HepG2 (cell line): ENCODE results near the gene CYB5R3. TPM values are rescaled to one million over a fixed set of nuclear protein-coding genes. Genes with fewer than 3 reads are reported as not detected.
A peak's percentile ranks its signal among the peaks of the same experiment; 100 is the strongest.

ENCODE experiments used
- ATF7 ChIP-seq, 2 experiments: fragments of 450-650 bp in 1 of 2; sonication (generic) in 1 of 2; formaldehyde crosslinking in 1 of 2; IDR thresholded peaks; 2 replicates each; pipeline versions ENCODE4 v1.4.0 to v1.6.1; 2016 to 2020; ENCODE audit warnings: antibody characterized with exemption in 1 of 2, mild to moderate bottlenecking in 1 of 2, missing genetic modification reagents in 1 of 2
- CBFB ChIP-seq: sonication (generic); formaldehyde crosslinking; IDR thresholded peaks from 2 replicates; pipeline ENCODE4 v1.4.0; 2020; ENCODE audit warnings: missing genetic modification reagents
- JARID2 ChIP-seq: sonication (generic); formaldehyde crosslinking; IDR thresholded peaks from 2 replicates; pipeline ENCODE4 v1.8.1; 2023; ENCODE audit warnings: missing genetic modification reagents, inconsistent platforms; ENCODE audit not compliant: insufficient replicate concordance
- KDM3A ChIP-seq: IDR thresholded peaks from 2 replicates; pipeline ENCODE4 v1.6.1; 2018; ENCODE audit warnings: low read depth, missing compliant biosample characterization
- MAFF ChIP-seq: IDR thresholded peaks from 2 replicates; pipeline ENCODE4 v1.6.1; 2011; ENCODE audit warnings: low read depth, low read length, improper control_type of control experiment
- MEIS2 ChIP-seq: sonication (generic); formaldehyde crosslinking; IDR thresholded peaks from 2 replicates; pipeline ENCODE4 v1.9.0; 2021; ENCODE audit warnings: mild to moderate bottlenecking, missing genetic modification reagents
- RARA ChIP-seq: IDR thresholded peaks from 2 replicates; pipeline ENCODE4 v1.6.1; 2016; ENCODE audit warnings: missing genetic modification reagents, missing compliant biosample characterization
- RFX5 ChIP-seq: IDR thresholded peaks from 2 replicates; pipeline ENCODE4 v1.6.1; 2011; ENCODE audit warnings: low read depth, low read length, improper control_type of control experiment
- SAFB2 ChIP-seq: sonication (generic); formaldehyde crosslinking; IDR thresholded peaks from 2 replicates; pipeline ENCODE4 v1.5.1; 2020; ENCODE audit warnings: missing genetic modification reagents, low read depth, mild to moderate bottlenecking, borderline replicate concordance
- STAT5B ChIP-seq: sonication (generic); formaldehyde crosslinking; IDR thresholded peaks from 2 replicates; pipeline ENCODE4 v1.4.0; 2020; ENCODE audit warnings: missing genetic modification reagents
- ZFP62 ChIP-seq: sonication (generic); formaldehyde crosslinking; IDR thresholded peaks from 2 replicates; pipeline ENCODE4 v1.4.0; 2020; ENCODE audit warnings: missing genetic modification reagents
- ZFY ChIP-seq: sonication (generic); formaldehyde crosslinking; IDR thresholded peaks from 2 replicates; pipeline ENCODE4 v1.4.0; 2020; ENCODE audit warnings: missing genetic modification reagents
- ZNF101 ChIP-seq: sonication (generic); formaldehyde crosslinking; IDR thresholded peaks from 2 replicates; pipeline ENCODE4 v1.4.0; 2020; ENCODE audit warnings: mild to moderate bottlenecking, low read depth, missing genetic modification reagents, borderline replicate concordance
- ZNF280D ChIP-seq: sonication (generic); formaldehyde crosslinking; IDR thresholded peaks from 2 replicates; pipeline ENCODE4 v1.5.1; 2020; ENCODE audit warnings: mild to moderate bottlenecking, missing genetic modification reagents
- ZNF3 ChIP-seq: IDR thresholded peaks from 2 replicates; pipeline ENCODE4 v1.7.0; 2017; ENCODE audit warnings: inconsistent platforms
- ZNF746 ChIP-seq: sonication (generic); formaldehyde crosslinking; IDR thresholded peaks from 2 replicates; pipeline ENCODE4 v1.8.0; 2022; ENCODE audit warnings: mild to moderate bottlenecking, missing genetic modification reagents
- ZNF816 ChIP-seq: sonication (generic); formaldehyde crosslinking; IDR thresholded peaks from 2 replicates; pipeline ENCODE4 v1.8.0; 2022; ENCODE audit warnings: missing genetic modification reagents, mild to moderate bottlenecking, borderline replicate concordance
- ZSCAN21 ChIP-seq: sonication (generic); formaldehyde crosslinking; IDR thresholded peaks from 2 replicates; pipeline ENCODE4 v1.8.0; 2022; ENCODE audit warnings: mild to moderate bottlenecking, missing genetic modification reagents, moderate library complexity, borderline replicate concordance
- ZSCAN22 ChIP-seq: sonication (generic); formaldehyde crosslinking; IDR thresholded peaks from 2 replicates; pipeline ENCODE4 v1.4.0; 2020; ENCODE audit warnings: mild to moderate bottlenecking, missing genetic modification reagents
- ZSCAN25 ChIP-seq: sonication (generic); formaldehyde crosslinking; IDR thresholded peaks from 2 replicates; pipeline ENCODE4 v1.8.0; 2022; ENCODE audit warnings: mild to moderate bottlenecking, missing genetic modification reagents
- polyA plus RNA-seq, 8 experiments: library from polyadenylated mRNA; depleted of rRNA in 3 of 8; stranded (reverse) in 7 of 8; unstranded in 1 of 8; fragments of >200 nt; fragmentation: Illumina TruSeq in 4 of 8; extraction: Trizol in 4 of 8; gene quantifications; 2 replicates each; pipeline versions ENCODE4 v1.2.1 to v1.2.3, GENCODE V29; 2011 to 2016; ENCODE audit warnings: low read depth in 4 of 8, missing spikeins in 1 of 8, mixed read lengths in 1 of 8; ENCODE audit not compliant: insufficient read depth in 1 of 8
- total RNA-seq, 5 experiments: library from RNA; depleted of rRNA; stranded (reverse); fragments of >200 nt; fragmentation: Illumina TruSeq; extraction: Trizol; gene quantifications; 2 replicates each; pipeline ENCODE4 v1.2.3, GENCODE V29; 2016; ENCODE audit warnings: low read depth in 1 of 5
- TF ChIP-seq, protein P1 (sequence below): sonication (generic); formaldehyde crosslinking; conservative IDR thresholded peaks from 2 replicates; pipeline ENCODE4 v1.8.1; 2023; ENCODE audit warnings: missing genetic modification reagents
- TF ChIP-seq, protein P2 (sequence below): sonication (generic); formaldehyde crosslinking; IDR thresholded peaks from 2 replicates; pipeline ENCODE4 v1.4.0; 2020; ENCODE audit warnings: missing genetic modification reagents, borderline replicate concordance
- TF ChIP-seq, protein P3 (sequence below): IDR thresholded peaks from 2 replicates; pipeline ENCODE4 v1.6.1; 2012; ENCODE audit warnings: inconsistent platforms

CYB5R3 gene
- total and polyA plus RNA-seq, 2 of the 13 experiments (the other 11 are each of a cell fraction or from before 2014, with no cell fraction given), result 32.4 to 305 TPM

DNA sequence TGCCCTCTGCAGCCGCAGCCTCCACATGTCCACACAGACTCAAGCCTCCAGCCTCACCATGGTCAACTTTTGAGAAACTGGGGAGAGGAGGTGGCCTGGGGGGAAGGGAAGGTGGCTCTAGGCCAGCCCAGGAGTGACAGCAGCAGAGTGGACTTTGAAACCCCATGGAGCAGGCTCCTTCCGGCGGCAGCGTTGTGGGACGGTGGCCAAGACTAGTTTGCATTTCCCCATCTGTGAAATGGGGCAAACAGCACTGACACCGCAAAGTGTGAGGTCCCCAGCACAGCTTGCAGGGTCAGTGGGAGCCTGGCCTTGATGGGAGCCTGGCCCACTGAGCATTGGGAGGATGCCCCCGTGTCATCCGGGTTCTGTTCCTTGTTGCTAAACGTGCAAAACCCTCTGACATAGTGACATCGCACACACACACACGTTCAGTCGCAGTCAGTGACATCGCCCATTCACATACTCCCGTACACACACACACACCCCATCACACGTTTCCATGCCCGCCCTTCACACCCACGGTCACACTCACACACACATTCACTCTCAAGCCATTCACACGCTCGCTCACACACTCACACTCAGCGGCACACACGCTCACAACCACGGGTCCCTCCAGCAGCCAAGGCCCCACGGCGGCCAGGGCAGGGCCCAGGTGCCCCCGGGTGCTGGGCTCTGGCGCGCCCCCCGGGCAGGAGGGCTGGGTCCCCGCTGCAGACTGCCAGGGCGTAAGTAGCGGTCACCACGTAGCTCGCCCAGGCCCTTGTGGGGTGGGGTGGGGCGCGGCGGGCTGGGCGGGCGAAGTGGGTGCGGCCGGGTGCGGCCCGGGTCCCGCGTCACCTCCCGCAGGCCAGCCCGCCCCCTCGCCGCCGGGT, 585 bp downstream of the CYB5R3 start (continued):
- TF ChIP-seq ZNF280D (CRISPR knock-in tag) (peak; percentile 49; the same call in 1 of the 2 replicates), ZNF816 (CRISPR knock-in tag) (peak; percentile 26; the same call in 1 of the 2 replicates), ZNF746 (CRISPR knock-in tag) (peak; percentile 33; the same call in 1 of the 2 replicates), ATF7 (IDR thresholded peaks at IDR 0.05) (no peak), ATF7 (CRISPR knock-in tag; IDR thresholded peaks at IDR 0.05) (0 out of 2 replicates have a peak, but pooled peaks have one; percentile 19), RARA (peak; percentile 81), ZSCAN25 (CRISPR knock-in tag) (no peak), ZSCAN21 (CRISPR knock-in tag) (0 out of 2 replicates have a peak, but pooled peaks have one; percentile 75), ZSCAN22 (no peak), KDM3A (CRISPR knock-in tag) (peak; percentile 79), CBFB (CRISPR knock-in tag) (peak; percentile 45), ZFP62 (CRISPR knock-in tag) (no peak), ZNF3 (peak; percentile 83), STAT5B (CRISPR knock-in tag) (no peak), RFX5 (no peak), MAFF (no peak), SAFB2 (peak; percentile 88; the same call in 1 of the 2 replicates), JARID2 (CRISPR knock-in tag) (no peak), MEIS2 (peak; percentile 95), ZFY (CRISPR knock-in tag) (peak; percentile 63; the same call in 1 of the 2 replicates), ZNF101 (no peak)
- TF ChIP-seq, protein P1, sequence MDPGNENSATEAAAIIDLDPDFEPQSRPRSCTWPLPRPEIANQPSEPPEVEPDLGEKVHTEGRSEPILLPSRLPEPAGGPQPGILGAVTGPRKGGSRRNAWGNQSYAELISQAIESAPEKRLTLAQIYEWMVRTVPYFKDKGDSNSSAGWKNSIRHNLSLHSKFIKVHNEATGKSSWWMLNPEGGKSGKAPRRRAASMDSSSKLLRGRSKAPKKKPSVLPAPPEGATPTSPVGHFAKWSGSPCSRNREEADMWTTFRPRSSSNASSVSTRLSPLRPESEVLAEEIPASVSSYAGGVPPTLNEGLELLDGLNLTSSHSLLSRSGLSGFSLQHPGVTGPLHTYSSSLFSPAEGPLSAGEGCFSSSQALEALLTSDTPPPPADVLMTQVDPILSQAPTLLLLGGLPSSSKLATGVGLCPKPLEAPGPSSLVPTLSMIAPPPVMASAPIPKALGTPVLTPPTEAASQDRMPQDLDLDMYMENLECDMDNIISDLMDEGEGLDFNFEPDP (CRISPR knock-in tag), result no peak
- TF ChIP-seq, protein P2, sequence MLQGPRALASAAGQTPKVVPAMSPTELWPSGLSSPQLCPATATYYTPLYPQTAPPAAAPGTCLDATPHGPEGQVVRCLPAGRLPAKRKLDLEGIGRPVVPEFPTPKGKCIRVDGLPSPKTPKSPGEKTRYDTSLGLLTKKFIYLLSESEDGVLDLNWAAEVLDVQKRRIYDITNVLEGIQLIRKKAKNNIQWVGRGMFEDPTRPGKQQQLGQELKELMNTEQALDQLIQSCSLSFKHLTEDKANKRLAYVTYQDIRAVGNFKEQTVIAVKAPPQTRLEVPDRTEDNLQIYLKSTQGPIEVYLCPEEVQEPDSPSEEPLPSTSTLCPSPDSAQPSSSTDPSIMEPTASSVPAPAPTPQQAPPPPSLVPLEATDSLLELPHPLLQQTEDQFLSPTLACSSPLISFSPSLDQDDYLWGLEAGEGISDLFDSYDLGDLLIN, result no peak
- TF ChIP-seq, protein P3, sequence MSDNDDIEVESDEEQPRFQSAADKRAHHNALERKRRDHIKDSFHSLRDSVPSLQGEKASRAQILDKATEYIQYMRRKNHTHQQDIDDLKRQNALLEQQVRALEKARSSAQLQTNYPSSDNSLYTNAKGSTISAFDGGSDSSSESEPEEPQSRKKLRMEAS, result peak; percentile 81
